Stimulated activated CD8-positive, alpha-beta memory T cell treated with anti-CD3 and anti-CD28 coated beads, Interleukin-7, amount 100 ng/mL, for 1 hour (primary cell): ENCODE measurements around the gene RNF227.
"Not testable (repeated sequence)": the region's sequence is repeated elsewhere in the genome, so short reads cannot be mapped to it uniquely, and the experiment has no call there.

Source experiments
- DNase-seq, 2 donors: peaks; one replicate each; pipeline ENCODE4 v3.0.0-alpha.2; 2020; ENCODE audit warnings: low read depth in 2 of 2

The RNF227 gene

GRCh38 chr17:7915611-7916384 is at the start of gene RNF227:
RNF227 (minus strand) TSS chr17:7916289; CDS start chr17:7916195, 94 bp downstream.
- DNase-seq, result peak; percentile 57 to 61

- no peak for DNase-seq
Observed at GRCh38 chr17:7961421-7961820, 45.3 kb upstream of the RNF227 start.

- DNase-seq, result no peak
Observed at GRCh38 chr17:7959503-7960253, 43.6 kb upstream of the RNF227 start.

- no peak for DNase-seq
Observed at GRCh38 chr17:7956228-7956965, 40.3 kb upstream of the RNF227 start.

GRCh38 chr17:7955414-7956227 is 39.5 kb upstream of the RNF227 start:
- no peak for DNase-seq

- DNase-seq, result not testable (repeated sequence)
Observed at GRCh38 chr17:7953266-7953665, 37.2 kb upstream of the RNF227 start.

GRCh38 chr17:7951143-7951792 is 35.2 kb upstream of the RNF227 start:
- DNase-seq, result no peak

GRCh38 chr17:7950578-7950977 is 34.5 kb upstream of the RNF227 start:
- DNase-seq, result no peak

GRCh38 chr17:7947651-7948050 is 31.6 kb upstream of the RNF227 start:
- no peak for DNase-seq

- no peak for DNase-seq
Observed at GRCh38 chr17:7946441-7946840, 30.4 kb upstream of the RNF227 start.

- DNase-seq, result no peak
Observed at GRCh38 chr17:7945651-7946050, 29.6 kb upstream of the RNF227 start.

- no peak for DNase-seq
Observed at GRCh38 chr17:7944326-7944725, 28.2 kb upstream of the RNF227 start.

- DNase-seq, result no peak
Observed at GRCh38 chr17:7943291-7943690, 27.2 kb upstream of the RNF227 start.

GRCh38 chr17:7940743-7941142 is 24.7 kb upstream of the RNF227 start:
- no peak for DNase-seq

- DNase-seq, result no peak
Observed at GRCh38 chr17:7940034-7940433, 23.9 kb upstream of the RNF227 start.

- DNase-seq, result no peak
Observed at GRCh38 chr17:7935859-7936258, 19.8 kb upstream of the RNF227 start.

- DNase-seq, result no peak
Observed at GRCh38 chr17:7932949-7933348, 16.9 kb upstream of the RNF227 start.

- no peak for DNase-seq
Observed at GRCh38 chr17:7932483-7932891, 16.4 kb upstream of the RNF227 start.

- peak; percentile 97 to 99 for DNase-seq
Observed at GRCh38 chr17:7931709-7932482, 15.8 kb upstream of the RNF227 start, which contains the start of the genes CNTROB and TRAPPC1. CNTROB (plus strand) TSS chr17:7932206; CDS start chr17:7933080, 874 bp downstream. TRAPPC1 (minus strand) TSS chr17:7931946; CDS start chr17:7931829, 117 bp downstream.
